ENCODE data around the gene SCN11A.

DNA sequence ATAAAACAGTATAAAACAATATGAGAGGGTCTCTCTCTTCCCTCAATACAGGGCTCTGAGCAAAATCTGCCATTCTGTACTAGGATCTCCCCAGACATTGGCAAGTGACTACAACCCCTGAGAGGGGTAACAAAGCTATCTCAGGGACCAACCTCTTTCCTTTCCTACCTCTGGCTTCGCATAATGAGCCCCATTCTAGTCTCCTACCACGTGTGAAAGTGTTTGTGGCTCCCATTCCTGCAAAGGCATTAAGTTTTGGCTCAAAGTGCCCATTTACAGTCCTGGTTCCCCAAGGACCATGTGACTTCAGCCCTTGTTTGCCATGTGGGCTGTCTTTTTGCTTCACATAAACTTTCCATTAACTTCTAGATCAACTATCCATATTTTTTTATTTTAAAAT, 46.4 kb downstream of the SCN11A start:
- TF ChIP-seq FOXK2 (IDR thresholded peaks at IDR 0.05) (no peak), FOXA1 (IDR thresholded peaks at IDR 0.05) (no peak), SP1 (IDR thresholded peaks at IDR 0.05) (no peak), SUZ12 (IDR thresholded peaks at IDR 0.05) (no peak), FOXM1 (IDR thresholded peaks at IDR 0.05; ENCODE audit: borderline replicate concordance) (no peak), TARDBP (IDR thresholded peaks at IDR 0.05) (no peak), ARNT (IDR thresholded peaks at IDR 0.05) (no peak), NFRKB (IDR thresholded peaks at IDR 0.05) (no peak), HDGF (IDR thresholded peaks at IDR 0.05; ENCODE audit: borderline replicate concordance) (no peak), BHLHE40 (IDR thresholded peaks at IDR 0.05; ENCODE audit: borderline replicate concordance) (no peak), ZNF384 (IDR thresholded peaks at IDR 0.05) (no peak)

All from HEK293T (cell line).